ENCODE measurements around the gene HCN2.
"Not testable (repeated sequence)": the region's sequence is repeated elsewhere in the genome, so short reads cannot be mapped to it uniquely, and the experiment has no call there.

DNA sequence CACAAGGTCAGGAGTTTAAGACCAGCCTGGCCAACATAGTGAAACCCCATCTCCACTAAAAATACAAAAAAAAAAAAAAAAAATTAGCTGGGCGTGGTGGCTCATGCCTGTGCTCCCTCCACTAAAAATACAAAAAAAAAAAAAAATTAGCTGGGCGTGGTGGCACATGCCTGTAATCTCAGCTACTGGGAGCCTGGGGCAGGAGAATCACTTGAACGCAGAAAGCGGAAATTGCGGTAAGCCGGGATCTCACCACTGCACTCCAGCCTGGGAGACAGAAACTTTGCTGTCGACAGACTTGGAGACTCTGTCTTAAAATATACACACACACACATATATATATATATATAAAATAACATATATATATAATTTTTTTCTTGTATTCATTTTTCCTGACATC lies 36.9 kb downstream of the HCN2 start:
- TF ChIP-seq, protein P1, sequence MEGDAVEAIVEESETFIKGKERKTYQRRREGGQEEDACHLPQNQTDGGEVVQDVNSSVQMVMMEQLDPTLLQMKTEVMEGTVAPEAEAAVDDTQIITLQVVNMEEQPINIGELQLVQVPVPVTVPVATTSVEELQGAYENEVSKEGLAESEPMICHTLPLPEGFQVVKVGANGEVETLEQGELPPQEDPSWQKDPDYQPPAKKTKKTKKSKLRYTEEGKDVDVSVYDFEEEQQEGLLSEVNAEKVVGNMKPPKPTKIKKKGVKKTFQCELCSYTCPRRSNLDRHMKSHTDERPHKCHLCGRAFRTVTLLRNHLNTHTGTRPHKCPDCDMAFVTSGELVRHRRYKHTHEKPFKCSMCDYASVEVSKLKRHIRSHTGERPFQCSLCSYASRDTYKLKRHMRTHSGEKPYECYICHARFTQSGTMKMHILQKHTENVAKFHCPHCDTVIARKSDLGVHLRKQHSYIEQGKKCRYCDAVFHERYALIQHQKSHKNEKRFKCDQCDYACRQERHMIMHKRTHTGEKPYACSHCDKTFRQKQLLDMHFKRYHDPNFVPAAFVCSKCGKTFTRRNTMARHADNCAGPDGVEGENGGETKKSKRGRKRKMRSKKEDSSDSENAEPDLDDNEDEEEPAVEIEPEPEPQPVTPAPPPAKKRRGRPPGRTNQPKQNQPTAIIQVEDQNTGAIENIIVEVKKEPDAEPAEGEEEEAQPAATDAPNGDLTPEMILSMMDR (IDR thresholded peaks at IDR 0.05; ENCODE audit: insufficient read depth, low read length, poor library complexity, severe bottlenecking) = not testable (repeated sequence)
- TF ChIP-seq EZH2phosphoT487 (conservative IDR thresholded peaks at IDR 0.05; ENCODE audit: low read length) = not testable (repeated sequence)
